GM12874 (cell line): ENCODE measurements around the gene TAF11L7.
"Not testable (repeated sequence)": the region's sequence is repeated elsewhere in the genome, so short reads cannot be mapped to it uniquely, and the experiment has no call there.

ENCODE experiments used
- CTCF ChIP-seq: IDR thresholded peaks from 2 replicates; pipeline ENCODE4 v1.5.1; 2011; ENCODE audit warnings: low read depth, mild to moderate bottlenecking, control low read depth, low read length, moderate library complexity; ENCODE audit not compliant: insufficient read depth

Gene TAF11L7

GRCh38 chr5:17610092-17610491 lies 24.5 kb upstream of the TAF11L7 start, which contains the start of gene TAF11L12:
TSS of gene TAF11L12 (plus strand) at chr5:17610392.
- TF ChIP-seq CTCF = not testable (repeated sequence)

- TF ChIP-seq CTCF = no peak
Observed at GRCh38 chr5:17604951-17605350, 19.4 kb upstream of the TAF11L7 start.

DNA sequence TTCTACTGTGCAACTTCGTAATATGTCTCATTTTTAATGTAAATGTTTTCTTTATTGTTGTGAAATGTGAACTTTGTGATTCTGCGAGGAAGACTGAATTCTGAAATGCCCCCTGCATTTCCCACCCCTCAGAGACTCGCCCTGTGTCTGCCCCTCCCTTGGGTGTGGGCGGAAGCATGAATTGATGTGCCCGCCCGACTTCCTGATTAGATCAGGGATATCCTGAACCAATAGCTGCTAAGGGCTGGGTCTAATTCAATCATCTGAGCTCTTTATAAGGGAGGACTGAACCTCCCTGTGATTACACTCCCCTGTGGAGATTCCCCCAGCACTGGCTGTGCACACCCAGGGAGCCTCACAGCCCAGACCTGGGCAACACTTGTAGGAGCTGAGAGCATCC lies 18.3 kb upstream of the TAF11L7 start, which contains the start of gene TAF11L11:
TAF11L11 (plus strand) TSS at position 304 of the 400 bp plus-strand sequence.
- not testable (repeated sequence) for TF ChIP-seq CTCF

DNA sequence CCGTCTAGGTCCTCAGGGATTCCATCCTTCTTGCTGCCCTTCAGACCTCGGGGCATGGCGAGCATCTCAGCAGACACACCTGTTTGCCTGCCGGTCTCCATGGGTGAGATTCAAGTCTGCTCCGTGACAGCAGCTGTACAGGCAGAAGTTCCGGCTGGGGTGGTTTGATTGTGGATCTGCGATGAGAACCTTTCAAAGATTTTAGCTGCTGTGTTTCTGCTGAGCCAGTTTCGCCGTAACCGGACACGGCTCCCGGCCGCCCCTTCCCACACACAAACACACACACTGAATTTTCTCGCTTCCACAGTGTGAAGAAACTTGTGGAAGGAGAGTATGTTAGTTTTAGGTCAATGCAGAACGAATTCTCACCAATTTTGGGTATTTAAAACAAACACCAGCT lies 12.2 kb upstream of the TAF11L7 start, which contains the start of gene TAF11L10:
TAF11L10 (minus strand) TSS at position 101 of the 400 bp plus-strand sequence.
- not testable (repeated sequence) for TF ChIP-seq CTCF

DNA sequence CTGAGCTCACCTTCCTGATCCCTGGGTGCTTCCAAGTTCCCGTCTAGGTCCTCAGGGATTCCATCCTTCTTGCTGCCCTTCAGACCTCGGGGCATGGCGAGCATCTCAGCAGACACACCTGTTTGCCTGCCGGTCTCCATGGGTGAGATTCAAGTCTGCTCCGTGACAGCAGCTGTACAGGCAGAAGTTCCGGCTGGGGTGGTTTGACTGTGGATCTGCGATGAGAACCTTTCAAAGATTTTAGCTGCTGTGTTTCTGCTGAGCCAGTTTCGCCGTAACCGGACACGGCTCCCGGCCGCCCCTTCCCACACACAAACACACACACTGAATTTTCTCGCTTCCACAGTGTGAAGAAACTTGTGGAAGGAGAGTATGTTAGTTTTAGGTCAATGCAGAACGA lies 8.7 kb upstream of the TAF11L7 start, which contains the start of gene TAF11L9:
TAF11L9 (minus strand) TSS at position 140 of the 400 bp plus-strand sequence.
- TF ChIP-seq CTCF = not testable (repeated sequence)

DNA sequence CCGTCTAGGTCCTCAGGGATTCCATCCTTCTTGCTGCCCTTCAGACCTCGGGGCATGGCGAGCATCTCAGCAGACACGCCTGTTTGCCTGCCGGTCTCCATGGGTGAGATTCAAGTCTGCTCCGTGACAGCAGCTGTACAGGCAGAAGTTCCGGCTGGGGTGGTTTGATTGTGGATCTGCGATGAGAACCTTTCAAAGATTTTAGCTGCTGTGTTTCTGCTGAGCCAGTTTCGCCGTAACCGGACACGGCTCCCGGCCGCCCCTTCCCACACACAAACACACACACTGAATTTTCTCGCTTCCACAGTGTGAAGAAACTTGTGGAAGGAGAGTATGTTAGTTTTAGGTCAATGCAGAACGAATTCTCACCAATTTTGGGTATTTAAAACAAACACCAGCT lies 5.3 kb upstream of the TAF11L7 start, which contains the start of gene TAF11L8:
TAF11L8 (minus strand) TSS at position 101 of the 400 bp plus-strand sequence.
- TF ChIP-seq CTCF = not testable (repeated sequence)
